Osteocyte (in vitro differentiated cells): Measurements from ENCODE around the gene MMAB. TPM values are rescaled to one million over a fixed set of nuclear protein-coding genes. Genes with fewer than 3 reads are reported as not detected.
"Not testable (repeated sequence)": the region's sequence is repeated elsewhere in the genome, so short reads cannot be mapped to it uniquely, and the experiment has no call there.

ENCODE experiments used
- DNase-seq: peaks from one replicate; pipeline ENCODE4 v3.0.0; 2021; ENCODE audit warnings: mixed read lengths; ENCODE audit not compliant: unreplicated experiment; ENCODE audit errors: extremely low spot score
- H3K27ac Mint-ChIP-seq: one replicate; pipeline ENCODE4 v1.8.0; 2021; ENCODE audit warnings: mild to moderate bottlenecking, mixed read lengths; ENCODE audit not compliant: unreplicated experiment
- H3K27me3 Mint-ChIP-seq: one replicate; pipeline ENCODE4 v1.8.0; 2021; ENCODE audit warnings: mixed read lengths; ENCODE audit not compliant: unreplicated experiment
- H3K36me3 Mint-ChIP-seq: one replicate; pipeline ENCODE4 v1.8.0; 2021; ENCODE audit warnings: mixed read lengths; ENCODE audit not compliant: unreplicated experiment
- H3K4me1 Mint-ChIP-seq: one replicate; pipeline ENCODE4 v1.8.0; 2021; ENCODE audit warnings: mixed read lengths; ENCODE audit not compliant: unreplicated experiment
- H3K4me3 Mint-ChIP-seq: one replicate; pipeline ENCODE4 v1.8.0; 2021; ENCODE audit warnings: mild to moderate bottlenecking, moderate library complexity, mixed read lengths; ENCODE audit not compliant: unreplicated experiment
- H3K9me3 Mint-ChIP-seq: one replicate; pipeline ENCODE4 v1.8.0; 2021; ENCODE audit warnings: mixed read lengths; ENCODE audit not compliant: unreplicated experiment
- total RNA-seq: library from RNA; stranded (reverse); gene quantifications from 2 replicates; pipeline ENCODE4 v1.2.1, GENCODE V29; 2021
- TF ChIP-seq, protein P1 (sequence below): fragments of 200-600 bp; sonication (generic); IDR thresholded peaks from 2 replicates; pipeline ENCODE4 v1.5.0; 2021; ENCODE audit warnings: antibody characterized with exemption, mild to moderate bottlenecking, moderate library complexity

MMAB gene
- total RNA-seq, 1 donor from 2014 or later, result 20.6 TPM

DNA sequence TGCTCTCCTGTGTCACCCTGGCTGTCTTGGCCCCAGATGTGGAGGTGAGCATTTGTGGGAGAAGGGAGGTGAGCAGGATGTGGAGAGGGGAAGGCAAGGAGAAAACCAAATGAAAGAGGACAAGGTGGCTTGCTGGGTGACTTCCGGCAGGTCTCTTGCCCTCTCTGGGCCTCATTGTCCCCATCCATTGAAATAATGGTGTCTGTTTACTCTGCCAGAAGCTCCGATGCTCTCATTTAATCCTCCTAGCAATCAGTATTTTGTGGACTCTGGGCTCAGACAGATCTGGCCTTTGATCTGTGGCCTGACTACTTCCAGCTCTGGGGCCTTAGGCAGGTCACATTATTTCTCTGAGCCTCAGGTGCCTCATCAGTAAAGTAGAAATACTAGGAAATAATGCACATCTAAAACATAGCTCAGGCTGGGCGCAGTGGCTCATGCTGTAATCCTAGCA lies 30.9 kb upstream of the MMAB start:
- no peaks in the 10 kb centered on the region for H3K9me3 Mint-ChIP-seq

DNA sequence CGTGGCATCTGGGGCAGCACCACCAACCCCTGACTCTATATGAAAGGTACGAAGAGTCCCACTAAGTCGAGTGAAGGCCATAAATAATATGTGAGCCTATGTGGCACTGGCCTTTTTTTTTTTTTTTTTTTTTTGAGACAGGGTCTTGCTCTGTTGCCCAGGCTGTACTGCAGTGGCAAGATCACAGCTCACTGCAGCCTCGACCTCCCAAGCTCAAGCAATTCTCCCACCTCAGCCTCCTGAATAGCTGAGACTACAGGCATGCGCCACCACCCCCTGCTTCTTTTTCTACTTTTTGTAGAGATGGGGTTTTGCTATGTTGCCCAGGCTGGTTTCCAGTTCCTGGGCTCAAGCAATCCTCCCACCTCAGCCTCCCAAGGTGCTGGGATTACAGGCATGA lies 28.8 kb upstream of the MMAB start:
- H3K27ac Mint-ChIP-seq, H3K4me1 Mint-ChIP-seq, H3K36me3 Mint-ChIP-seq, H3K27me3 Mint-ChIP-seq, DNase-seq, H3K9me3 Mint-ChIP-seq, H3K4me3 Mint-ChIP-seq: not testable (repeated sequence)

More for the DNA sequence above, 30.9 kb upstream of the MMAB start:
- Mint-ChIP-seq H3K4me3 (no peak overlapping the region), H3K27ac (no peak overlapping the region), H3K36me3 (no peaks in the 10 kb centered on the region), H3K4me1 (peaks cover 1% of the 10 kb centered on the region), H3K27me3 (peaks cover 15% of the 10 kb centered on the region)
- TF ChIP-seq, protein P1, sequence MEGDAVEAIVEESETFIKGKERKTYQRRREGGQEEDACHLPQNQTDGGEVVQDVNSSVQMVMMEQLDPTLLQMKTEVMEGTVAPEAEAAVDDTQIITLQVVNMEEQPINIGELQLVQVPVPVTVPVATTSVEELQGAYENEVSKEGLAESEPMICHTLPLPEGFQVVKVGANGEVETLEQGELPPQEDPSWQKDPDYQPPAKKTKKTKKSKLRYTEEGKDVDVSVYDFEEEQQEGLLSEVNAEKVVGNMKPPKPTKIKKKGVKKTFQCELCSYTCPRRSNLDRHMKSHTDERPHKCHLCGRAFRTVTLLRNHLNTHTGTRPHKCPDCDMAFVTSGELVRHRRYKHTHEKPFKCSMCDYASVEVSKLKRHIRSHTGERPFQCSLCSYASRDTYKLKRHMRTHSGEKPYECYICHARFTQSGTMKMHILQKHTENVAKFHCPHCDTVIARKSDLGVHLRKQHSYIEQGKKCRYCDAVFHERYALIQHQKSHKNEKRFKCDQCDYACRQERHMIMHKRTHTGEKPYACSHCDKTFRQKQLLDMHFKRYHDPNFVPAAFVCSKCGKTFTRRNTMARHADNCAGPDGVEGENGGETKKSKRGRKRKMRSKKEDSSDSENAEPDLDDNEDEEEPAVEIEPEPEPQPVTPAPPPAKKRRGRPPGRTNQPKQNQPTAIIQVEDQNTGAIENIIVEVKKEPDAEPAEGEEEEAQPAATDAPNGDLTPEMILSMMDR, result no peak
- no peak for DNase-seq

DNA sequence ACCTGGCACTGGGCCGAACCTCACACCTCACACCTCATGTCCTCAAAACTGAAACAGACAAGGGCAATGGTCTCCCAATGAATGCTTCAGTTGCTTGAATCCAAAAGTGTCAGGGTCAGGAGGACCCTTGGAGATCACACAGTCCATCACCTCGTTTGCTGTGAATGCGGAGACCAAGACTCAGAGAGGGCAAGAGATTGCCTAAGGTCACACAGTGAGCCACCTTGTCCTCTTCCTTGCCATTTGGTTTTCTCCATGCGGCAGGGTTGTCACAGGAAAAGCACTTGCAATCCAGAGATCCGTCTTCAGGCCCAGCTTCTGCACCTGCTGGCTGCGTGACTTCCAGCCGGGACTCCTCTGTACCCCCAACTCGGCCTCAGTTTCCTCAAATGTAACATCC lies 28.3 kb upstream of the MMAB start:
- no peak overlapping the region for H3K27ac Mint-ChIP-seq
- DNase-seq, result no peak
- H3K27me3 Mint-ChIP-seq, result no peaks in the 10 kb centered on the region
- no peak overlapping the region for H3K4me3 Mint-ChIP-seq
- no peaks in the 10 kb centered on the region for H3K36me3 Mint-ChIP-seq
- H3K4me1 Mint-ChIP-seq, result peaks cover 8% of the 10 kb centered on the region
- H3K9me3 Mint-ChIP-seq, result no peaks in the 10 kb centered on the region
- TF ChIP-seq, protein P1, result no peak

DNA sequence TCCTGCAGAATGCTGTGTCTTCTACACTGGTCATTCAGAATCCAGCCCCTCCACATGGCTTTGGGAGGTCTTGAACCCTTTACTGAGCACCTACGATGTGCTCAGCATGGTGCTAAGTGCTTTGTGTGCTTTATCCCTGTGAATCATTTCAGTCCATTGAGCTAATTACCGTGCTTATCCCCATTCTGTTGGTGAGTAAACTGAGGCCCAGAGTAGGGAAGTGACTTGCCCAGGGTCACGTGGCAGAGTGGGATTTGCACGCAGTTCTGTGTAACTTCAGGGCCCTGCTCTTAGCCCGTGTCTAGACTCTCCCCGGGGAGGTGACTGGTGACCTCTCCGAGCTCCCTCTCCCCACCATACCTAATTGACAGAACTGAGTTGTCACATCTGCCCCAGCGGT lies 27.7 kb upstream of the MMAB start:
- DNase-seq, result no peak
- Mint-ChIP-seq H3K27me3 (no peaks in the 10 kb centered on the region), H3K36me3 (no peaks in the 10 kb centered on the region), H3K4me1 (peaks cover 6% of the 10 kb centered on the region), H3K27ac (no peak overlapping the region), H3K4me3 (no peak overlapping the region), H3K9me3 (no peaks in the 10 kb centered on the region)
- TF ChIP-seq, protein P1, result no peak

DNA sequence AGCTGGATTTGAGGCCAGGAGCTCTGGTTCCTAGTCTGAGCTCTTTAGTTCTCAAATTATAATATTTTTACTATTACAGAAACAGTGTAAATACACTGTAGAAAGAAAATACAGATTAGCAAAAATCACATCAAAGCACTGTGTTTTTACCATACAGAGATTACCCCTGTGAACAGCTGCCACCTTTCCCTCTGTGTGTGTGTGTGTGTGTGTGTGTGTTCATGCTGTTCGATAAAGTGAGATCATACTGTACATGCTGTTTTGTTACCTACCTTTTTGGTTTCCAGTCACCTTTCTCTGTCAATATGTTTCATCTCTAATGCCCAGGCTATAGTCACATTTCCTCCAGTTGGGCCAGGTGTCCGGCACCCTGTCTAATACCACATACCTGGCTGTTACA lies 27.2 kb upstream of the MMAB start:
- peaks cover 3% of the 10 kb centered on the region for H3K36me3 Mint-ChIP-seq
- TF ChIP-seq, protein P1, result no peak
- H3K4me1 Mint-ChIP-seq, result peaks cover 6% of the 10 kb centered on the region
- no peak for DNase-seq
- H3K27me3 Mint-ChIP-seq, result no peaks in the 10 kb centered on the region
- no peak overlapping the region for H3K4me3 Mint-ChIP-seq
- no peaks in the 10 kb centered on the region for H3K9me3 Mint-ChIP-seq
- H3K27ac Mint-ChIP-seq, result no peak overlapping the region

DNA sequence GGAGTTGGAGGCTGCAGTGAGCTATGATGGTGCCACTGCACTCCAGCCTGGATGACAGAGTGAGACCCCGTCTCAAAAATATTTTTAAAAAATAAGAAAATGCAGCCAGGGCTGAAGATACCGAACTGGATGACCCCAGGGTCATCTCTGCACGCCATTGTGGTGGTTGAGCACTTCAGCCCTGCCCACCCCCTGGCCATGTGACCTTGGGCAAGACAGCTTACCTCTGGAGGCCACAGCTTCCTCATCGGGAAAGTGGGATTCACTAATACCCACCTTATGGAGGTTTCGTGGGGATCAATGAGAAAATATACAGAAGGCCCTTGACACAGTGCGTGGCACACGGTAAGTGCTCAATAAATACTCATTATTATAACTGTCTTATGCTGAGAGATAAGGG lies 25.8 kb upstream of the MMAB start:
- Mint-ChIP-seq H3K27ac (no peak overlapping the region), H3K36me3 (peaks cover 3% of the 10 kb centered on the region), H3K4me3 (no peak overlapping the region), H3K9me3 (no peaks in the 10 kb centered on the region), H3K27me3 (no peaks in the 10 kb centered on the region), H3K4me1 (peaks cover 6% of the 10 kb centered on the region)
- no peak for DNase-seq
- TF ChIP-seq, protein P1, result no peak
